NCI-H146 (cell line): ENCODE data around the gene COL6A1.

Source experiments
- DNase-seq: peaks from one replicate; lab custom pipeline; 2025; lab: John Stamatoyannopoulos, UW

The COL6A1 gene

DNA sequence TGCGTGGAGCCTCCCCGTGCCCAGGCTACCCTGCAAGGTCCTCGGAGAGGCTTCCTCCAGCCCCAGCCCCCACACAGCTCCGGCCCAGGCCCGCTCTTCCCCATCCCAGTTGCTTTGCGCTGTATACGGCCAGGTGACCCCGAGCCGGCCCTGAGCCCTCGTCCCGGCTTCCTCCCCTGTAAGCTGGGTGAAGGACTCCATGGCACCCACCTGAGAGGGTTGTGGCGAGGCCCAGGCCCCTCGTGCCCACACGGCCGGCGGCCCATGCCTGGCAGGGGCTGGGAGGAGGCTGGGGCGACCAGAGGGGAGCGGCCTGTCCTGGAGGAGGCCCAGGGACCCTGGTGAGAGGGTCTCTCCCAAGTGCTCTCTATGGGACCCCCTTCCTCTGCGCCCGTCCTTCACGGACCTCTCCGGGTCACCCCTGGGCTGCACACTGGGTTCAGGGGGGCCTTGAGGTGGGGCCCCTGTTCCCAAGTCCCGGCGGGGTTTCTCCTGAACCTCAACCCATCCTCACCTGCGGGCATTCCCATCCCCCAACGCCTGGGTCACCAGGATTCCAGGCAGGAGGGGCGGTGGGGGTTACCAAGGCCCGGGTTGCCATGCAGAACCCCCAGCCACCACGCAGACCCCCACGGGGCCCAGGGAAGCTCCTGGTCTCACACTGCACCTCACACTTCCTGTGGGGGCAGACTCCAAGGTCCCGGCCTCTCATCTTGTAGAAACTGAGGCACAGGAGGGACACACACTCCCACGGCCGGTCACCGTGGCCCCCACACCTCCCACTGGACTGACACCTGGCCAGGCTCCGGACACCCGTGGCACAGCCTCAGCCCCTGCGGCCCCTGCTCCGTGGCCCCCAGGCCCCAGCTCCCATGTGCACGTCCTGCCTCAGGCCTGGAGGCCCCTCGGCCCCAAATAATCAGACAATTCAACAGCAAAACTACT lies 25.2 kb downstream of the COL6A1 start:
- no peak for DNase-seq

- DNase-seq: no peak
Measured at GRCh38 chr21:46007492-46007868, 25.9 kb downstream of the COL6A1 start.

DNA sequence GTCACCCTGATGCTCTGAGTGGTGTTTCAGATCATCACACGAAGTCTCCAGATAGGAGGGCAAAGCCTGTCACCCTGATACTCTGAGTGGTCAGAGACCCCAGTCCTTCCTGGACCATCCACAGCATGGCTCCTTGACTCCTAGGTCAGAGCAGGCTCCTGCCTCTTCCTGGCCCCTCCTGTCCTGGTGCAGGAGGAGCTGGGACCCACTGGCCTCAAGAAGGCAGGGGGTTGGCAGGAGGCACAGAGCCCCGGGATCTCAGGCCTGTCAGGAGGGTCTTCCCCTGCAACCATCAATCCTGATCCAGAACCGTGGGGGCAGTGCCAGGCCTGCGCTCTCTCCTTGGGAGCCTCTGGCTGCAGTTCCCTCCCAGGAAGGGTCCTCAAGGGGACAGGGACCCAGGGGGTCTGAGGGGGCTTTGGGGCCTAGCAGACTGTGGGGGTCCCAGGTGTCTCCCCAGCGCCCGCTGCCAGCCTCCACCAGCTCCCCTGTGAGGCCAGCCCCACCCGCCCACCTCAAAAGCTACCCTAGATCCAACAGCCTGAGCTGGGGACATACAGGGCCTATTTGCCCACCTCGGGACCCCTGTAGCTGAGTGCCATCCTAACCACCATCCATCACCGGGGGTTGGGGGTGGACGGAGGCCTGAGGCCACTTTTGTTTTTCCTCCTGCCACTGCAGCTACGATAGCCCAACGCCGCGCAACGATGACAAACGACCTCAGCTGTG lies 27.5 kb downstream of the COL6A1 start:
- no peak for DNase-seq

DNA sequence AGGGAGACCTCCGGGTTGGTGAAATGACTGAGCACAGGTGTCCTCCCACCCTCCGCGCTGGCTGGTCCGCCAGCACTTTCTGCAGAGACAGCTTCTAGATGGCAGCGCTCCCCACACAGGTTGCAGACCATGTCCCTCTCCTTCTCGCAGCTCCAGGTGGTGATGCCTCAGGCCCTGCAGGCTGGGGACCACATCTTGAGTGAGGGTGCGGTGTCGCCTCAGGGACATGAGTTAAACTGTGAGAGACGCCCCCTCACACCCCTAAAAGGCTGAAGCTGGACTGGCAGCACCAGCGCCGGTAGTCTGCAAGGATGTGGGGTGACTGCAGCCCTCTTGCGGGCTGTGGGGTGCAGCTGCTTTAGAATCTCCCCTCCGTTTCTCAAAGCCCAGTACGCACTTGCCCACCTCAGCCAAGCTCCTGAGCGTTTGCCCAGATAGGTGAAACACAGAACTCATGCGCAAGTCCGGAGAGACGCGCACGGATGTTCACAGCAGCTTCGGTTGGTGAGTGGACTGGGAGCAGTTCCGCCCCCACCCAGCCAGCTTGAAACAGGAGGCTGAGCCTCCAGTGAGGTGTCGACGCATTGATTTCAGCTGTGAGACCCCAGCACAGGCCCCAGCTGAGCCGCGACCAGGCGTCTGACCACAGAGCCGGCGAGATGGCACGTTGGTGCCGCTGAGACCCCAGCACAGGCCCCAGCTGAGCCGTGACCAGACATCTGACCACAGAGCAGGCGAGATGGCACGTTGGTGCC lies 28.6 kb downstream of the COL6A1 start:
- no peak for DNase-seq

DNA sequence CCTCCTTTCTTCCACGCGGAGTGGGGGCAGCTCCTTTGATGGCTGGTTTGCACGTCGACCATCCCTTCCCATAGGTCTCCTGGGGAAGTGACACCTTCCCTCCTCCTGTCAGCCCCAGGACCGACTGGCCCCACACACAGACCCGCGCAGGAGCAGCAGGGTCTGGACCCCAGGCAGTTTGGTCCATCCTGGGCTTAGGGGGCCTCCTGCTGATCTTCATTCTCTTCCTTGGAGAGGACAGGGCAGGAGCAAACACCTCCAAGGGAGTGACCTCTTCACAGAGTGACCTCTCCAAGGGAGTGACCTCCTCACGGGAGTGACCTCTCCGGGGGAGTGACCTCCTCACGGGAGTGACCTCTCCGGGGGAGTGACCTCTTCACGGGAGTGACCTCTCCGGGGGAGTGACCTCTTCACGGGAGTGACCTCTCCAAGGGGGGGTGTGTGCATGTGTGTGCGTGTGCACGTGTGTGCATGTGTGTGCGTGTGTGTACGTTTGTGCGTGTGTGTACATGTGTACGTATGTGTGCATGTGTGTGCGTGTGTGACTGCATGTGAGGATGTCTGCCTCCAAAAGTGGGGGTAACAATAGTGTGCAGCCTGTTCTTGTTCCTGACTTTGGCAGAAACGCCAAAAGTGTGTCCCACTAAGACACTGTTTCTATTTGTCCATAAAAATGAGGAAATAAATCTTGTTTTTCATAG lies 29.8 kb downstream of the COL6A1 start:
- no peak for DNase-seq

- DNase-seq: no peak
Measured at GRCh38 chr21:46012154-46012553, 30.6 kb downstream of the COL6A1 start.

DNA sequence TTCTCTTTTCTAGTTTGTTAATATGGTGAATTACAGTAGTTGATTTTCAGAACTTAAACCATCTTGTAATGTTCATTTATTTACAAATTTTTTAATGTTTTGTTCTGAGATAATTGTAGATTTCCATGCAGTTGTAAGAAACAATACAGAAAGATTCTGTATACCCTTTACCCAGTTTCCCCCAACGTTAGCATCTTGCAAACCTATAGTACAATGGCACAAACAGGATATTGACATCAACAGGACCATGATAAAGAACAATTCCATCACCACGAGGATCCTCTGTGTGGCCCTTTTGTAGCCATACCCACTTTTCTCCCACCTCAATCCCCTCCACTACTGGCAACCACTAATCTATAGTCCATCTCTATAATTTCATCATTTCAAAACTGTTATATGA lies 33.3 kb downstream of the COL6A1 start:
- DNase-seq: no peak

DNA sequence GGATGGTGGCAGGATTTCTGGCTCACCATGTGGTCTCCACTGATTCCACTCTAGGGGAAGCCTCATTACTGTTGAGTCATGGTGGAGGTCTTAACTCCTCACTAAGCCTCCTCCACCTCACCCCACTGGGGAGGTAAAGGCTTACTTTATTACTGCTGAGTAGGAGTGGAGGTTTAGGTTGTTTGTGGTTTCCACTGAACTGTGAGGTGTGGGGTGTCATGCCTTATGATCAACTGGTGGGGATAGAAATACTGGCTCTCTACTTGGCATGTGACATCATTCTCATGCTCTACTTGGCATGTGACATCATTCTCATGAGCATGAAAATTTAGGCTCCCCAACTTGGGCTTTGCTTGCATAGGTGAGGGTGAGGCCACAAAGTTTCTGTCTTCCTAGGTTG lies 35.6 kb downstream of the COL6A1 start:
- DNase-seq: no peak

- DNase-seq: no peak
Measured at GRCh38 chr21:46017695-46018094, 36.1 kb downstream of the COL6A1 start.

DNA sequence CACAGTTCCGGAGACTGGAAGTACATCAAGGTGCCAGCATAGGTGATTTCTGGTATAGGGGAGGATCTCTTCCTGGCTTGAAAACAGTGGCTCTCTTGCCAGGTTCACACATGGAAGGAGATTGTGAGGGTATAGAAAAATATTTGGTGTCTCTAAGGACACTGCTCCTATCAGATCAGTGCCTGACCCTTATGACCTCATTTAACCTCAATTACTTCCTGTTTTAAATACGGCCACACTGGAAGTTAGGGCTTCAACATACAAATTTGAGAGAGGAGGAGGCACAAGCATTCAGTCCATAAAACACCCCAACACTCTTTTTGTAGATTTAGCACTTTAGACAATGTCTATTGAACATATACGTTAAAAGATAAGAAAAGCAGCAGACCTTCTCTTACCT lies 37.0 kb downstream of the COL6A1 start:
- DNase-seq: no peak

DNA sequence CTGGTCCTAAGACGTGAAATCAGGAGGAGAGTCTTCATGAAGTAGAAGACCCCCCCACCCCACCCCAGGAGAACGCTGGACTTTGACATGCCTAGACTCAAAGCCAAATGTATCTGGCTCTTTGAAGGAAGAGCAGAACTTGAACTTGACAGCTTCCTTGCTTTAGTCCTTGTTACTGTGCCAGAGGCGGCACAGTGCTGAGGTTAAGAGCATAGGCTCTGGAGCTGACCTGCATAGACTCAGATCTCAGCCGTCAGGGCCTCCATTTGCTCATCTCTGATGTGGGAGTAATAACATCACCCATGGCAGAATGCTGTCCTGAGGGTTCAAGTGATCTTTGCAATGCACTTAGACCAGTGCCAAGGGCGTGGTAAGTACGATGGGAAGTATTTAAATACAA lies 39.0 kb downstream of the COL6A1 start:
- DNase-seq: no peak

- DNase-seq: no peak
Measured at GRCh38 chr21:46021398-46021797, 39.8 kb downstream of the COL6A1 start.

DNA sequence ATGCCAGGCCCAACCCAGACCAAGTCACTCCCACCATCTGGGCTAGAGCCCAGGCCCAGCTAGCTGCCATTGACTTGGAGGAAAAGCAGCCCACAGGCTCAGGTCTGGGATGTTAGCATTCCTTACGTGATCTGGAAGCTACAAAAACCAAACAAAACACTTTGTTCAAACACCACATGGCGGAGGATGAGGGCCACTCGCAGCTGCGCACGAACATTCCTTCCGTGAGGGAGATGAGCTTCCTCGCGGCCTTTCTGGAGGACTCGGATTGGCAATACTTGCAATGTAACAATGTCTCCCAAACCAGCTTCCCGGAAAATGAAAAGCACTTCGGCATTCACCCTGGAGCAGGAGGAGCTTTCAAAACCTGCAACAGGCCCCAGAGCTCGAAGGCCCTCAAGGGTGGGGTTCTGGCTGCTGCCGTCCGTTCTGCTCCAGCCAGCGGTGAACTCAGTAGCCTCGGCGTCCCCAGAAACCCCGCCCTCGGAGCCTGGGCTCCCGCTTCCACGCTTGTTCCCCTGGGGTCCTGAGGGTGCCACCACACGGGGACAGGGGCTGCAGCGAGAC lies 40.5 kb downstream of the COL6A1 start:
- DNase-seq: no peak

DNA sequence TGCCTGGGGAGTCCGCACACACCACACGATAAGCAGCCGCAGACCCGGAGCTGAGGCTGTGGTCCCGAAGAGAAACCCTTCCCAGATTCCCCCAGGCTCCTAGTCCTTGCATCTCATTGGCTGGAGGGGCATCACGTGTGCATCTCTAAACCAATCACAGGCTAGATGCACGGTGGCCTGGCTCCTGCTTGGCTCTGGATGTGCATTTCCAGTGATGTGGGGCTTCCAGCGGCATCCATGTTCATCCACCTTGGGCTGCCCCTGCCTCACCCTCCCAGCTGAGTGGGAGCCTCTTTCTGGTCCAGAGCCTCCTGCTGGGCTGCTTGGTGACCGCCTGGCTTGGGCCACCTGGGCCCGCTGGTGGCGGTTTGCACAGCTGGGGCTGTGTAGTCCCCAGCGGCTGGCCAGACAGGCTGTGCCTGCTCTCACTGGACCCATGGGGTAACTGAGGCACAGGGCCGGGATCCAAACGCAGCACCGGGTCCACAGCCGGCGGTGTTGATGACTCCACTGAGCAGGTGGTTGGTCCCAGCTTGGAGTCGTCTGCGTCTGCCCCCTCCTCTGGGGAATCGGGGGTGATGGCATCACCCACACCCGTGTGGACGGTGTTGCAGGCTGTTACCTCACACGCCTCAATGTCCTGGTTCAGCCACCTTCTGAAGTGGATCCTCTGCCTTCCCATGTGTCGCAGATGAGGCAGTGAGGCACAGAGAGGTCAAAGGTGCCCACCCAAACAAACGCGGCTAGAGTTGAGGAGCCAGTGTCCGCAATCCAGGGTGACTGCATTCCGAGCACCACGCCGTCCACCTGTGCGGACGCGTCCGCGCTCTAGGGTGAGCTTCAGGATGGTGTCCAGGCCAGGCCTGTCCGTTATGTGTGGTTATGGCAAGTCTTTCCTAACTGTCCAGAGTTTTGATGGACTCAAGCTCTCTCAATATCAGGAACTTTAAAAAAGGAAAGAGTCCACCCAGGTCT lies 41.3 kb downstream of the COL6A1 start:
- DNase-seq: no peak

DNA sequence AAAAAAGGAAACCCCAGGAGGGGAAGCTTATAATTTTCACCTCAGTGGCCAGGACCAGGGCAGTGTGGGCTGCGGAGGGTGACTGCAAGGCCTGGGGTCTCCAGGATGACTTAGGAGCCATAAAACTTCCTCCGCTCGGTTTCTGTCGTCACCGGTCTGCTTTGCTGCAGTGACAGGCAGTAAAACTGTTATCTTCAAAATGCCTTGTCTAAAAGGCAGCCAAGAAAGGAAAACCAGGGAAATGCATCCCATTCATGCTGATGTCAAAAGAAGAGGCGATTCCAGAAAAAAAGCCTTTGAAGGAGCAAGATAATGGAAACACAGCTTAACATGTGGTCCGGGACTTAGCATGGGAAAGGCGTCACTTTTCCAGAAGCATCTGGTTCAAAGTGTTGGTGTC lies 42.0 kb downstream of the COL6A1 start:
- DNase-seq: no peak

GRCh38 chr21:46024141-46024540 lies 42.6 kb downstream of the COL6A1 start:
- DNase-seq: no peak

GRCh38 chr21:46025113-46025770 lies 43.7 kb downstream of the COL6A1 start:
- DNase-seq: no peak

DNA sequence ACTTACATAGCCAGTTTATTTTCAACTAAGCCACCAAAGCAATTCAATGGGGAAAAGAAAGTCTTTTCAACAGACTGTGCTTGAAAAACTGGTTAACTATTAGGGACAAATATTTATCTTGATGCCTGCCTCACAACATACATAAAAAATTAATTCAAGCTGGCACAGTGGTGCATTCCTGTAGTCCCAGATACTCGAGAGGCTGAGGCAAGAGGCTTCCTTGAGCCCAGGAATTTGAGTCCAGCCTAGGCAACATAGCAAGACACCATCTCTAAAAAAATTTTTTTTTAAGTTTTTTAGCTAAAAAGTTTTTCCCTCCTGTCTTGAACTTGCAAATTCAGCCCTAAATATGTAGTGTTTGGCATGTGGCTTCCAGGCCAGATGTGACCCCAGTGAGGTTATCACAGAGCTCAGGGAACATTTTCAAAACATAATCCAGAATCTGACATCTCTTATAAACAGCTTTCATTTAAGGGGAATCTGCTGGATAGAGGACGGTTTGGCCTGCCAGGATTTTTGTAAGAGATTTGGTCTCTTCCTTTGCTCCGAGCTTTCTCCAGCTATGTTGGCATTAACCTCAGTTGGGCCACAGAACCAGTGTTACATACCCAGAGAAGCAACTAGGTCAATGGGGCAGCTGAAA lies 46.4 kb downstream of the COL6A1 start:
- no peak for DNase-seq

- DNase-seq: no peak
Measured at GRCh38 chr21:46028573-46029091, 47.1 kb downstream of the COL6A1 start.
